GM12878 (cell line): ENCODE data around the gene PRDM8. TPM values are rescaled to one million over a fixed set of nuclear protein-coding genes. Genes with fewer than 3 reads are reported as not detected.

Experiments used
- ATAC-seq: fragments of 200-7000 bp; cut with Tn5 transposase; 3 replicates; pipeline ENCODE4 v1.9.1; 2020; ENCODE audit warnings: mild to moderate bottlenecking, moderate library complexity
- BruUV-seq: library from RNA; stranded (reverse); fragments of 400-500 nt; replicated peaks from 2 replicates; lab custom pipeline; 2021; lab: Mats Ljungman, UMichigan
- CTCF ChIA-PET: fragments of 300-600 bp; sonication (Branson Sonifier 250); formaldehyde crosslinking; extraction: SDS; loops from one replicate; lab custom pipeline; 2021; ENCODE audit warnings: inconsistent platforms; lab: Yijun Ruan, JAX
- POLR2A ChIA-PET: fragments of 350-600 bp; formaldehyde crosslinking; extraction: SDS; loops from one replicate; lab custom pipeline; 2021; ENCODE audit warnings: inconsistent platforms; lab: Charles Lee
- RAD21 ChIA-PET: fragments of 300-600 bp; sonication (Branson Sonifier 250); formaldehyde crosslinking; loops from one replicate; lab custom pipeline; 2023; ENCODE audit warnings: antibody characterized with exemption; ENCODE audit not compliant: unreplicated experiment; lab: Charles Lee
- SMC1A ChIA-PET: fragments of 300-600 bp; sonication (Branson Sonifier 250); formaldehyde crosslinking; loops from one replicate; lab custom pipeline; 2023; ENCODE audit not compliant: unreplicated experiment, uncharacterized antibody; lab: Charles Lee
- DNase-seq: peaks from one replicate; pipeline ENCODE4 v3.0.0-alpha.2; 2011; ENCODE audit warnings: low read depth, low spot score
- FAIRE-seq: peaks from 3 replicates; lab custom pipeline; 2011; peaks lifted over from hg19 to GRCh38; lab: Jason Lieb, UNC
- H2AFZ ChIP-seq: 2 replicates; pipeline ENCODE4 v1.6.0; 2011; ENCODE audit warnings: low read depth, low read length, control low read depth; ENCODE audit not compliant: control insufficient read depth
- H3K27ac ChIP-seq: 2 replicates; pipeline ENCODE4 v1.5.1; 2011; ENCODE audit warnings: control low read depth; ENCODE audit not compliant: control insufficient read depth, insufficient read depth
- H3K27me3 ChIP-seq, 2 experiments: replicated peaks in 1 of 2; 2 replicates each; pipeline versions ENCODE4 v1.6.0 to v1.6.1; 2011; ENCODE audit warnings: low read length in 1 of 2; ENCODE audit not compliant: control insufficient read depth in 2 of 2, insufficient read depth in 2 of 2
- H3K36me3 ChIP-seq, 2 experiments: 2 replicates each; pipeline ENCODE4 v1.5.1; 2011; ENCODE audit warnings: low read length in 1 of 2; ENCODE audit not compliant: control insufficient read depth in 2 of 2, insufficient read depth in 2 of 2
- H3K4me1 ChIP-seq: 2 replicates; pipeline ENCODE4 v1.6.1; 2011; ENCODE audit warnings: mild to moderate bottlenecking, low read length, moderate library complexity, mixed read lengths; ENCODE audit not compliant: control insufficient read depth, insufficient read depth
- H3K4me2 ChIP-seq: 2 replicates; pipeline ENCODE4 v1.6.0; 2011; ENCODE audit warnings: control low read depth; ENCODE audit not compliant: control insufficient read depth, insufficient read depth
- H3K4me3 ChIP-seq: fragments of 200-600 bp; sonication (generic); 2 replicates; pipeline ENCODE4 v1.5.1; 2016
- H3K79me2 ChIP-seq: 2 replicates; pipeline ENCODE4 v1.6.0; 2011; ENCODE audit warnings: low read length; ENCODE audit not compliant: control insufficient read depth, insufficient read depth
- H3K9ac ChIP-seq: 2 replicates; pipeline ENCODE4 v1.8.0; 2011; ENCODE audit warnings: low read length, control low read depth, mixed read lengths; ENCODE audit not compliant: control insufficient read depth, insufficient read depth
- H3K9me3 ChIP-seq: replicated peaks from 3 replicates; pipeline ENCODE4 v1.5.1; 2011; ENCODE audit warnings: mild to moderate bottlenecking, low read length; ENCODE audit not compliant: control insufficient read depth, insufficient read depth
- H4K20me1 ChIP-seq: 2 replicates; pipeline ENCODE4 v1.6.0; 2011; ENCODE audit not compliant: control insufficient read depth, insufficient read depth
- BCL11A ChIP-seq: IDR thresholded peaks from 2 replicates; pipeline ENCODE4 v1.6.1; 2011; ENCODE audit warnings: low read depth, low read length
- BRCA1 ChIP-seq: IDR thresholded peaks from 2 replicates; pipeline ENCODE4 v1.6.1; 2011; ENCODE audit warnings: low read depth, low read length, improper control_type of control experiment
- CEBPB ChIP-seq, 2 experiments: fragments of 150-350 bp in 1 of 2; IDR thresholded peaks; 2 replicates each; pipeline ENCODE4 v1.6.1; 2012 to 2014; ENCODE audit warnings: low read depth in 2 of 2, low read length in 2 of 2, borderline replicate concordance in 1 of 2, inconsistent platforms in 1 of 2
- EED ChIP-seq: sonication (generic); IDR thresholded peaks from 2 replicates; pipeline ENCODE4 v1.6.1; 2016; ENCODE audit warnings: antibody characterized with exemption, low read depth
- HCFC1 ChIP-seq: fragments of 150-350 bp; IDR thresholded peaks from 2 replicates; pipeline ENCODE4 v1.6.1; 2014; ENCODE audit warnings: low read length
- JUND ChIP-seq: IDR thresholded peaks from 2 replicates; pipeline ENCODE4 v1.6.1; 2012; ENCODE audit warnings: low read depth, mild to moderate bottlenecking, low read length, improper control_type of control experiment, moderate library complexity
- KLF5 ChIP-seq: fragments of 450-650 bp; IDR thresholded peaks from 2 replicates; pipeline ENCODE4 v1.6.1; 2014; ENCODE audit warnings: mild to moderate bottlenecking; ENCODE audit not compliant: partially characterized antibody
- NBN ChIP-seq: fragments of 450-650 bp; IDR thresholded peaks from 2 replicates; pipeline ENCODE4 v1.6.1; 2016
- NFIC ChIP-seq: IDR thresholded peaks from 2 replicates; pipeline ENCODE4 v1.6.1; 2012; ENCODE audit warnings: low read depth, mild to moderate bottlenecking, inconsistent platforms, low read length, moderate library complexity
- NRF1 ChIP-seq: conservative IDR thresholded peaks from 2 replicates; pipeline ENCODE4 v1.6.1; 2011; ENCODE audit warnings: mild to moderate bottlenecking, low read depth, low read length, improper control_type of control experiment
- POLR2A ChIP-seq: IDR thresholded peaks from 2 replicates; pipeline ENCODE4 v1.6.1; 2011; ENCODE audit warnings: low read depth, mild to moderate bottlenecking, low read length
- SRF ChIP-seq, 2 experiments: IDR thresholded peaks; 2 replicates each; pipeline ENCODE4 v1.6.1; 2011; ENCODE audit warnings: low read depth in 2 of 2, low read length in 2 of 2, mild to moderate bottlenecking in 1 of 2, moderate library complexity in 1 of 2
- TCF12 ChIP-seq: IDR thresholded peaks from 2 replicates; pipeline ENCODE4 v1.6.1; 2011; ENCODE audit warnings: low read depth, mild to moderate bottlenecking, low read length
- YY1 ChIP-seq: IDR thresholded peaks from 2 replicates; pipeline ENCODE4 v1.6.1; 2011; ENCODE audit warnings: low read depth, mild to moderate bottlenecking, low read length
- ZNF384 ChIP-seq: IDR thresholded peaks from 2 replicates; pipeline ENCODE4 v1.6.1; 2012; ENCODE audit warnings: low read depth, mild to moderate bottlenecking, low read length, improper control_type of control experiment, borderline replicate concordance
- WGBS: methylation state at CpG from one replicate; pipeline ENCODE4 v1.1.6; 2016; ENCODE audit warnings: low lambda C conversion rate; ENCODE audit not compliant: insufficient replicate concordance, insufficient coverage; ENCODE audit errors: missing lambda C conversion rate; 5-methylcytosine and 5-hydroxymethylcytosine counted together
- in situ Hi-C: fragments of 300-500 bp; cut with MboI; formaldehyde crosslinking; loops from 9 replicates; pipeline ENCODE4 v1.14.3; 2018; ENCODE audit warnings: mixed read lengths
- intact Hi-C: fragments of 100-400 bp; cut with micrococcal nuclease; formaldehyde crosslinking; loops from one replicate; pipeline ENCODE4 v1.14.2; 2022; ENCODE audit not compliant: unreplicated experiment
- polyA plus RNA-seq, 11 experiments: library from polyadenylated mRNA; depleted of rRNA in 4 of 11; unstranded in 6 of 11; stranded (reverse) in 5 of 11; fragments of >200 nt; fragmentation: Nextera tagmentation in 4 of 11; fragmentation: Illumina TruSeq in 1 of 11; extraction: Ambion mirVana in 4 of 11; extraction: Trizol in 1 of 11; gene quantifications; 1 replicate in 1 of 11; 2 replicates in 10 of 11; pipeline versions ENCODE4 v1.2.1 to v1.2.3, GENCODE V29; 2011 to 2016; ENCODE audit warnings: inconsistent platforms in 2 of 11, missing spikeins in 2 of 11, low read depth in 1 of 11
- total RNA-seq, 4 experiments: library from RNA; depleted of rRNA in 3 of 4; stranded (reverse); fragments of >200 nt in 3 of 4; fragmentation: Illumina TruSeq in 1 of 4; extraction: Trizol in 1 of 4; gene quantifications; 2 replicates each; pipeline versions ENCODE4 v1.2.1 to v1.2.3, GENCODE V29; 2013 to 2021
- TF ChIP-seq, protein P1 (sequence below): IDR thresholded peaks from 2 replicates; pipeline ENCODE4 v1.6.1; 2011; ENCODE audit warnings: borderline replicate concordance, low read depth, mild to moderate bottlenecking, moderate library complexity, mixed read lengths, low read length; ENCODE audit not compliant: insufficient read depth; ENCODE audit errors: extremely low read length
- TF ChIP-seq, protein P2 (sequence below): fragments of 450-650 bp; IDR thresholded peaks from 2 replicates; pipeline ENCODE4 v1.6.1; 2014; ENCODE audit warnings: mild to moderate bottlenecking
- TF ChIP-seq, protein P3 (sequence below): IDR thresholded peaks from 2 replicates; pipeline ENCODE4 v1.6.1; 2012; ENCODE audit warnings: low read depth, low read length, improper control_type of control experiment

PRDM8 gene
- total and polyA plus RNA-seq, 10 of the 15 experiments (the other 5 are each of a cell fraction or from before 2014, with no cell fraction given), result 0.09 to 1.6 (median 0.40) TPM

DNA sequence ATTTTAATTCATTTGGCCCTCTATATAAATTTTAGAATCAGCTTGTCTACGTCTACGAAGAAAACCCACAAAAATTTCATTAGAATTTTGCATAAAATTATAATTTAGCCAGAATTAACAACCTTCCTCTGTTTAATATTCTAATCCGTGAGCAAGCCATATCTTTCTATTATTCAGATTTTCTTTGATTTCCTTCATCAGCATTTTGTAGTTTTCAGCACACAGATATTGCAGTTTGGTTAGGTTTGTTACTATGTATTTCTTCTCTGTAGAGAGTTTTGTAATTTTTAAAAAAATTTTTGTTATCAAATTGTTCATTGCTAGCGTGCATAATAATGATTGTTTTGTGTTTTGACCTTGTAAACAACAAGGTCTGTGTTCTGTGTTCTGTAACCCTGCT is 34.9 kb upstream of the PRDM8 start:
- DNase-seq, result no peak
- H3K36me3 ChIP-seq, result no peaks in the 10 kb centered on the region
- WGBS, result 56% methylated on average over 4 of the region's 4 CpGs
- ChIA-PET POLR2A (interaction anchor here (0.6 kb wide), 1 partner anchor 183 kb away, joined by 3 read pairs; no protein-coding TSS in a partner anchor), SMC1A (interaction anchor here (0.7 kb wide), 1 partner anchor 764 kb away, joined by 3 read pairs; no protein-coding TSS in a partner anchor), CTCF (no interaction called here), RAD21 (no interaction called here)
- no TSS peak for BruUV-seq
- no peaks in the 10 kb centered on the region for H3K27me3 ChIP-seq
- no peaks in the 10 kb centered on the region for H4K20me1 ChIP-seq
- no peak for FAIRE-seq
- in situ Hi-C loops (no loop called here), intact Hi-C loops (no loop called here)
- no peaks in the 10 kb centered on the region for H3K9me3 ChIP-seq
- no peak overlapping the region for H2AFZ ChIP-seq
- no peak overlapping the region for H3K4me3 ChIP-seq
- H3K4me1 ChIP-seq, result no peaks in the 10 kb centered on the region
- TF ChIP-seq KLF5 (no peak), NRF1 (no peak), ZNF384 (no peak), HCFC1 (no peak), JUND (no peak), YY1 (no peak), EED (no peak), BCL11A (no peak), BRCA1 (no peak), CEBPB (IDR thresholded peaks at IDR 0.05; ENCODE audit: borderline replicate concordance in 1 of 2, low read depth in 2 of 2, low read length in 2 of 2) (no peak), SRF (IDR thresholded peaks at IDR 0.05; ENCODE audit: low read depth in 2 of 2, low read length in 2 of 2) (no peak), NBN (no peak), TCF12 (no peak), POLR2A (no peak), NFIC (no peak)
- TF ChIP-seq, protein P1, sequence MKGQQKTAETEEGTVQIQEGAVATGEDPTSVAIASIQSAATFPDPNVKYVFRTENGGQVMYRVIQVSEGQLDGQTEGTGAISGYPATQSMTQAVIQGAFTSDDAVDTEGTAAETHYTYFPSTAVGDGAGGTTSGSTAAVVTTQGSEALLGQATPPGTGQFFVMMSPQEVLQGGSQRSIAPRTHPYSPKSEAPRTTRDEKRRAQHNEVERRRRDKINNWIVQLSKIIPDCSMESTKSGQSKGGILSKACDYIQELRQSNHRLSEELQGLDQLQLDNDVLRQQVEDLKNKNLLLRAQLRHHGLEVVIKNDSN, result no peak
- TF ChIP-seq, protein P2, sequence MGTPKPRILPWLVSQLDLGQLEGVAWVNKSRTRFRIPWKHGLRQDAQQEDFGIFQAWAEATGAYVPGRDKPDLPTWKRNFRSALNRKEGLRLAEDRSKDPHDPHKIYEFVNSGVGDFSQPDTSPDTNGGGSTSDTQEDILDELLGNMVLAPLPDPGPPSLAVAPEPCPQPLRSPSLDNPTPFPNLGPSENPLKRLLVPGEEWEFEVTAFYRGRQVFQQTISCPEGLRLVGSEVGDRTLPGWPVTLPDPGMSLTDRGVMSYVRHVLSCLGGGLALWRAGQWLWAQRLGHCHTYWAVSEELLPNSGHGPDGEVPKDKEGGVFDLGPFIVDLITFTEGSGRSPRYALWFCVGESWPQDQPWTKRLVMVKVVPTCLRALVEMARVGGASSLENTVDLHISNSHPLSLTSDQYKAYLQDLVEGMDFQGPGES, result no peak
- TF ChIP-seq, protein P3, sequence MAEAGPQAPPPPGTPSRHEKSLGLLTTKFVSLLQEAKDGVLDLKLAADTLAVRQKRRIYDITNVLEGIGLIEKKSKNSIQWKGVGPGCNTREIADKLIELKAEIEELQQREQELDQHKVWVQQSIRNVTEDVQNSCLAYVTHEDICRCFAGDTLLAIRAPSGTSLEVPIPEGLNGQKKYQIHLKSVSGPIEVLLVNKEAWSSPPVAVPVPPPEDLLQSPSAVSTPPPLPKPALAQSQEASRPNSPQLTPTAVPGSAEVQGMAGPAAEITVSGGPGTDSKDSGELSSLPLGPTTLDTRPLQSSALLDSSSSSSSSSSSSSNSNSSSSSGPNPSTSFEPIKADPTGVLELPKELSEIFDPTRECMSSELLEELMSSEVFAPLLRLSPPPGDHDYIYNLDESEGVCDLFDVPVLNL, result no peak
- H3K4me2 ChIP-seq, result no peak overlapping the region
- no peak overlapping the region for H3K27ac ChIP-seq
- no peaks in the 10 kb centered on the region for H3K79me2 ChIP-seq
- no peak overlapping the region for H3K9ac ChIP-seq
- no peak for ATAC-seq
